ENCODE data around the gene COL8A1.
"Not testable (repeated sequence)": the region's sequence is repeated elsewhere in the genome, so short reads cannot be mapped to it uniquely, and the experiment has no call there.

The COL8A1 gene

DNA sequence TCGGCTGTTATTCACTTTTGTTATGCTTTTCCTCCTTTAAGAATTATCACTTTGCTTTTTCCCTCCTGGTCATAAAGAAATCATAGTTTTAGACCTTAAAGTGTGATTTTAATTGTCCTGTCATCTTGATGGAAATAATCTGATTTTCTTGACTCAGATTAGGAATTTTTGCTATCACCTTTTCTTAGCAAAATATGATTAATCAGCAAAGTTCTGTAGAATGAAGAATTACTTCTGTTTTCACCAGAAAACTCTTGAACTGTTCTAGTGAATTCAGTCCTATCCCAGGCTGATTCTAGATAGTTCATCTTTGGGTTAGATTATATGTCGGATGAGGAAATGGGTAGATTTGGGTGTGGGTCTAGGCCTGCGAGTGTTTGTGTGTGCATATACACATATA, 191.4 kb downstream of the COL8A1 start:
- TF ChIP-seq, protein P1, sequence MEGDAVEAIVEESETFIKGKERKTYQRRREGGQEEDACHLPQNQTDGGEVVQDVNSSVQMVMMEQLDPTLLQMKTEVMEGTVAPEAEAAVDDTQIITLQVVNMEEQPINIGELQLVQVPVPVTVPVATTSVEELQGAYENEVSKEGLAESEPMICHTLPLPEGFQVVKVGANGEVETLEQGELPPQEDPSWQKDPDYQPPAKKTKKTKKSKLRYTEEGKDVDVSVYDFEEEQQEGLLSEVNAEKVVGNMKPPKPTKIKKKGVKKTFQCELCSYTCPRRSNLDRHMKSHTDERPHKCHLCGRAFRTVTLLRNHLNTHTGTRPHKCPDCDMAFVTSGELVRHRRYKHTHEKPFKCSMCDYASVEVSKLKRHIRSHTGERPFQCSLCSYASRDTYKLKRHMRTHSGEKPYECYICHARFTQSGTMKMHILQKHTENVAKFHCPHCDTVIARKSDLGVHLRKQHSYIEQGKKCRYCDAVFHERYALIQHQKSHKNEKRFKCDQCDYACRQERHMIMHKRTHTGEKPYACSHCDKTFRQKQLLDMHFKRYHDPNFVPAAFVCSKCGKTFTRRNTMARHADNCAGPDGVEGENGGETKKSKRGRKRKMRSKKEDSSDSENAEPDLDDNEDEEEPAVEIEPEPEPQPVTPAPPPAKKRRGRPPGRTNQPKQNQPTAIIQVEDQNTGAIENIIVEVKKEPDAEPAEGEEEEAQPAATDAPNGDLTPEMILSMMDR (IDR thresholded peaks at IDR 0.05; ENCODE audit: low read depth, low read length), result no peak
- H3K4me3 ChIP-seq (ENCODE audit: low read depth, low read length), result no peak overlapping the region

DNA sequence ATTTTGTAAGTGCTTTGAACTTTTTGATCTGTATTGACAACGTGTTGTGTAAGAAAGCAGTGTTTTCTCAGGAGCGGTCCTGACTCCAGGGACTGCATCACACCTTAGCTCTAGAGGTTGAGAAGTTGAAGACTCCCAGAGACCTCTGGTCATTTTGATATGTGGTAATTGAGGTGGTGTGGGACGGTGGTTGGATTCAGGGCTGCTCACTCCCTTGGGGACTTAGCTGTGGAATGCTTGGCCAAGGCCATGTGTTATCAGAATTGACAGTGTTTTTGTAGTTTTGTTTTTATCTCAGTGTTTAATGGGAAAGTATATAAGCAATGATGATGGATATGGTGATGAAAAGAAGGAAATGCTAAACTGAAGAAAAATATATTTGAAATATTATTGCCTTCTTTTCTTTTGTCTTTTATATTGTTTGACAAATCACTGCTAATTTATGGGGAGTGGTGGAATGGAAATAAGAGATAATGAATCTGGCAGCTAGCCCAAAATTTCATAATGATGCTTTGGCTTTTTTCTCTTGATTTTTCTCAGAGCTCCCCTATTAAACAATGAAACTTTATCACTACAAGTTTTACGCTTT, 195.3 kb downstream of the COL8A1 start:
- TF ChIP-seq, protein P1 (IDR thresholded peaks at IDR 0.05; ENCODE audit: low read depth, low read length), result no peak
- no peak overlapping the region for H3K4me3 ChIP-seq (ENCODE audit: low read depth, low read length)

DNA sequence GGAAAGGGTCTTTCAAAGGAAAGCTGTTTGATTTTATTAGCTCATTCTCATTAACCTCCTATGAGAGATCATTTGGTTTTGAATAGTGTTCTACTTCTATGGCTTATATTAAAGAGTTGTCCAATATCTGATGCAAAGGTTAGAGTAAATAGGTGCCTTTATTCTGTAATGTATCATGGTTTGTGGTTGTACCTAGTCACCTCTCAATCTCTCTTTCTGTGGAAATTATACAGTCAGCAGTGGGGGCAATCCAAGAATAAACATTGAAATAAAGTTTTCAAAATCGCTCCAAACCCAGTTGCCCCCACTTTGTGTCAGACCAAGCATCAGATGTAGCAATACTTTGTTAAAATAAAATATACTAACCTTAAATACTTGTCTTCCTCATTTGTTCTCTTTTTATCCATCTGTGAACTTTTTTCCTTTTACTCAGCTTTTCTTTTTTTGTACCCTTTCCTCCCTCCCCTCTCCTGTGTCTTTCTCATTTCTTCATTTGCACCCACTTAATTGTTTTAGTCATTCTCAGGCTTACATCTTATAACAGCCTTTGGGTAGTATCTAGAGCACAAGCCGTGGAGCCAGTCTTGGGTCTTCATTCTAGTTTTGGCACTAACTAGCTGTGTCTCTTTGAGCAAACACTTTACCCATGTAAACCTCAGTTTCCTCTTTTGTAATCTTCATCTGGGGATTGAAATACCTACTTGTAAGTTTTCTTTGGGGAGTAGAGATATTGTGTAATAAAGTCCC, 196.0 kb downstream of the COL8A1 start:
- TF ChIP-seq, protein P1 (IDR thresholded peaks at IDR 0.05; ENCODE audit: low read depth, low read length), result no peak
- H3K4me3 ChIP-seq (ENCODE audit: low read depth, low read length), result no peak overlapping the region

DNA sequence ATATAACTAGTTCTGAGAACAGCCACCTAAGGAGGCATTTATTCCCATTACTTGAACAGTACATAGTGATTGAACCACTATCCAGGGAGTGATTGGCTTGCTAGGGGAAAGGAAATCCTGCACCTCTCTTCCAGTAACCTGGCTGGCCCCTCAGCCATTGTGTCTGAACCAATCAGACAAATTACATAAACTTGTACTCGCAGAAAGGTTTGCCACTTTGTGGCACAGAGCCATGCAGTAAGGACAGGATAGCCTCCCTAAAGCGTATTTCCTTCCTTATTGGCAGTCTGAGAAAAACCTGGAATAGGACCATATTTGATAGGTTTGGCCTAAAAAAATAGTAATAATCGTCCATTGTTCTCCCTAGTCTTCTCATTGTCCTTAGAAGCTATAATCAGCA, 198.3 kb downstream of the COL8A1 start:
- H3K4me3 ChIP-seq (ENCODE audit: low read depth, low read length), result no peak overlapping the region
- TF ChIP-seq, protein P1 (IDR thresholded peaks at IDR 0.05; ENCODE audit: low read depth, low read length), result no peak

DNA sequence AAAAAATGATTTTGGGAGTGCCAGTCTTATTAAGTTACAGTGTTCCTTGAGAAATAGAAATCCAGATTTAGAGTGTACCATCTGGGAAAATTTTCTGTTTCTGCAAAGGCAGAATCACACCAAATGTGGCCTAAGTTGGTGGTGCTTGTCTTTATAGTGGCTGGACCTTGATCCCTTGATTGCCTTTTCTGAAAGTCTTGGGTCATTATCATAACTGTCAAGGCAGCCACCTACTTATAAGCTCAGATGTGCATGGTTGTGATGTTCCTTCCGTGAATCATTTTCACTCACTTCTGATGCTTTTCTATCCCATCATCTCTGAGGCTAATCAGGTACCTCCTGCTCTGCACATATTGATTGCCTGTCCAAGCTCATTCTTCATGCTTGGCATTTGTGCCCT, 199.3 kb downstream of the COL8A1 start:
- H3K4me3 ChIP-seq (ENCODE audit: low read depth, low read length), result no peak overlapping the region
- TF ChIP-seq, protein P1 (IDR thresholded peaks at IDR 0.05; ENCODE audit: low read depth, low read length), result no peak

DNA sequence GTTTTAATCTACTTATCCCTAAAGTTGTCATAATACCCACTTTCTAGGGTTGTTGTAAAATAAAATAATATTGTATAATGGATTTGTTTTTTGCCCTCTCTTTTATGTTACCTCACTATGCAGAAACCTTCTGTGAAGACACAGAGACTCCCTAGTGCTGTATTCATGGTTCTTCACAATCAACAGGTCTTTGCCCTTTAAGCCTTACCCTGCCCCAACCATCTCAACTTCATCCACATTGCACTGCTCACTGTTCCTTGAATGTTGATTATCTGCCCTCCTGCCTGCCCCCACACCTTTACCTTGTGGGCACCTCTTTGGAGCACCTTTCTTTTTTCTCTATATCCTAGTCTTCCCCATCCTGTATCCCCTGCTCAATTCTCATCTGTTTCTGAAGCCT, 200.4 kb downstream of the COL8A1 start:
- H3K4me3 ChIP-seq (ENCODE audit: low read depth, low read length), result no peak overlapping the region
- TF ChIP-seq, protein P1 (IDR thresholded peaks at IDR 0.05; ENCODE audit: low read depth, low read length), result no peak

DNA sequence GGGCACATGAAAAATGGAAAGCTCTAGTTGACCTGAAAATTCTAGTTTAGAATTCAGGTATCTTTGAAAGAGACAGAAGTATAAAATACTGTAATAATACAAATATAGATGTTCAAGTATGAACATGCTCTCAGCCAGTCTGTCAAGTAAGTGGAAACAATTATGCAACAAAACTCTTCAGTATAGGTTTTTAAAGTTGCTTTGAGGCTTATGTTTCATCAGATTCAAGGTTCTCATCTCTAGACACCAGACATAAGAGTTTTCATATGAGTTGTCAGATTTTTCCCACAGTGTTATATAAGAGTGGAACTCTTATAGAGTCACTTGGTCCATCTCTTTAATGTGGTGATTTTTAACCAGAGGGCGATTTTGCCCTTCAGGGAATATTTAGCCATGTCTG, 201.2 kb downstream of the COL8A1 start:
- H3K4me3 ChIP-seq (ENCODE audit: low read depth, low read length), result no peak overlapping the region
- TF ChIP-seq, protein P1 (IDR thresholded peaks at IDR 0.05; ENCODE audit: low read depth, low read length), result no peak

DNA sequence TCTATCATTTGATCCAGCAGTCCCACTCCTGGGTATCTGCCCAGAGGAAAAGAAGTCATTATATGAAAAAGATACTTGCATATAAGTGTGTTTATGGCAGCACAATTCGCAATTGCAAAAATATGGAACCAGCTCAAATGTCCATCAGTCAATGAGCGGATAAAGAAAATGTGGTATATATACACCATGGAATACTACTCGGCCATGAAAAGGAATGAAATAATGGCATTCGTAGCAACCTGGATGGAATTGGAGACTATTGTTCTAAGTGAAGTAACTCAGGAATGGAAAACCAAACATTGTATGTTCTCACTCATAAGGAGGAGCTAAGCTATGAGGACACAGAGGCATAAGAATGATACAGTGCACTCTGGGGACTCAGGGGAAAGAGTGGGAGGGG, 203.6 kb downstream of the COL8A1 start:
- not testable (repeated sequence) for H3K4me3 ChIP-seq (ENCODE audit: low read depth, low read length)

All from WI38 (cell line).